ENCODE results near the gene METTL6. TPM values are rescaled to one million over a fixed set of nuclear protein-coding genes. Genes with fewer than 3 reads are reported as not detected.
"Not testable (repeated sequence)": the region's sequence is repeated elsewhere in the genome, so short reads cannot be mapped to it uniquely, and the experiment has no call there.

Gene METTL6
- total RNA-seq, 1 donor from 2014 or later: 16.0 TPM

- no peaks in the 10 kb centered on the region for H3K9me3 Mint-ChIP-seq (ENCODE audit: unreplicated experiment)
- peaks cover 6% of the 10 kb centered on the region for H3K36me3 Mint-ChIP-seq (ENCODE audit: low read depth, unreplicated experiment)
- no peak overlapping the region for H3K27ac Mint-ChIP-seq (ENCODE audit: unreplicated experiment)
- H3K27me3 Mint-ChIP-seq (ENCODE audit: unreplicated experiment): no peaks in the 10 kb centered on the region
- H3K4me3 Mint-ChIP-seq (ENCODE audit: unreplicated experiment): no peak overlapping the region
- H3K4me1 Mint-ChIP-seq (ENCODE audit: unreplicated experiment): no peaks in the 10 kb centered on the region
- no peak for TF ChIP-seq CTCF (IDR thresholded peaks at IDR 0.05; ENCODE audit: unreplicated experiment)
- no peak for DNase-seq (ENCODE audit: low spot score)
Observed at GRCh38 chr3:15387735-15388134, 39.6 kb downstream of the METTL6 start.

GRCh38 chr3:15387171-15387581, 40.2 kb downstream of the METTL6 start:
- TF ChIP-seq CTCF (IDR thresholded peaks at IDR 0.05; ENCODE audit: unreplicated experiment): no peak
- Mint-ChIP-seq H3K36me3 (ENCODE audit: low read depth, unreplicated experiment) (peaks cover 6% of the 10 kb centered on the region), H3K4me3 (ENCODE audit: unreplicated experiment) (no peak overlapping the region), H3K27ac (ENCODE audit: unreplicated experiment) (no peak overlapping the region), H3K4me1 (ENCODE audit: unreplicated experiment) (no peaks in the 10 kb centered on the region), H3K9me3 (ENCODE audit: unreplicated experiment) (no peaks in the 10 kb centered on the region), H3K27me3 (ENCODE audit: unreplicated experiment) (no peaks in the 10 kb centered on the region)
- DNase-seq (ENCODE audit: low spot score): no peak

- not testable (repeated sequence) for H3K4me1 Mint-ChIP-seq (ENCODE audit: unreplicated experiment); DNase-seq (ENCODE audit: low spot score); H3K4me3 Mint-ChIP-seq (ENCODE audit: unreplicated experiment); H3K9me3 Mint-ChIP-seq (ENCODE audit: unreplicated experiment); H3K27me3 Mint-ChIP-seq (ENCODE audit: unreplicated experiment); H3K36me3 Mint-ChIP-seq (ENCODE audit: low read depth, unreplicated experiment); H3K27ac Mint-ChIP-seq (ENCODE audit: unreplicated experiment)
Observed at GRCh38 chr3:15386654-15386955, 40.7 kb downstream of the METTL6 start.

GRCh38 chr3:15385901-15386653, 41.3 kb downstream of the METTL6 start:
- H3K27ac Mint-ChIP-seq (ENCODE audit: unreplicated experiment): no peak overlapping the region
- H3K9me3 Mint-ChIP-seq (ENCODE audit: unreplicated experiment): no peaks in the 10 kb centered on the region
- no peak overlapping the region for H3K4me3 Mint-ChIP-seq (ENCODE audit: unreplicated experiment)
- no peak for DNase-seq (ENCODE audit: low spot score)
- peaks cover 6% of the 10 kb centered on the region for H3K36me3 Mint-ChIP-seq (ENCODE audit: low read depth, unreplicated experiment)
- H3K27me3 Mint-ChIP-seq (ENCODE audit: unreplicated experiment): no peaks in the 10 kb centered on the region
- H3K4me1 Mint-ChIP-seq (ENCODE audit: unreplicated experiment): no peaks in the 10 kb centered on the region
- no peak for TF ChIP-seq CTCF (IDR thresholded peaks at IDR 0.05; ENCODE audit: unreplicated experiment)

- not testable (repeated sequence) for H3K36me3 Mint-ChIP-seq (ENCODE audit: low read depth, unreplicated experiment); H3K4me1 Mint-ChIP-seq (ENCODE audit: unreplicated experiment); H3K9me3 Mint-ChIP-seq (ENCODE audit: unreplicated experiment); H3K27me3 Mint-ChIP-seq (ENCODE audit: unreplicated experiment); H3K4me3 Mint-ChIP-seq (ENCODE audit: unreplicated experiment); H3K27ac Mint-ChIP-seq (ENCODE audit: unreplicated experiment); DNase-seq (ENCODE audit: low spot score)
Observed at GRCh38 chr3:15385238-15385695, 42.1 kb downstream of the METTL6 start.

- H3K9me3 Mint-ChIP-seq (ENCODE audit: unreplicated experiment): no peaks in the 10 kb centered on the region
- H3K27ac Mint-ChIP-seq (ENCODE audit: unreplicated experiment): no peak overlapping the region
- no peak overlapping the region for H3K4me3 Mint-ChIP-seq (ENCODE audit: unreplicated experiment)
- H3K4me1 Mint-ChIP-seq (ENCODE audit: unreplicated experiment): no peaks in the 10 kb centered on the region
- no peaks in the 10 kb centered on the region for H3K27me3 Mint-ChIP-seq (ENCODE audit: unreplicated experiment)
- DNase-seq (ENCODE audit: low spot score): no peak
- H3K36me3 Mint-ChIP-seq (ENCODE audit: low read depth, unreplicated experiment): peaks cover 6% of the 10 kb centered on the region
- no peak for TF ChIP-seq CTCF (IDR thresholded peaks at IDR 0.05; ENCODE audit: unreplicated experiment)
Observed at GRCh38 chr3:15384510-15385237, 42.7 kb downstream of the METTL6 start.

All from endothelial cell (in vitro differentiated cells).